Breast epithelium (tissue), 3 donors: Measurements from ENCODE around the gene FLNB.

ENCODE experiments used
- POLR2A ChIP-seq: fragments of 450-650 bp; IDR thresholded peaks from one replicate; pipeline ENCODE4 v1.6.1; 2016; ENCODE audit warnings: antibody characterized with exemption, mild to moderate bottlenecking, moderate library complexity
- POLR2AphosphoS5 ChIP-seq, 3 donors: sonication (generic); formaldehyde crosslinking; IDR thresholded peaks; one replicate each; pipeline ENCODE4 v1.6.1; 2017; ENCODE audit warnings: antibody characterized with exemption in 3 of 3
- TF ChIP-seq, protein P1 (sequence below), 3 donors: fragments of 450-650 bp; IDR thresholded peaks; one replicate each; pipeline ENCODE4 v1.5.1; 2016 to 2017; ENCODE audit warnings: antibody characterized with exemption in 3 of 3, mild to moderate bottlenecking in 3 of 3, moderate library complexity in 3 of 3

DNA sequence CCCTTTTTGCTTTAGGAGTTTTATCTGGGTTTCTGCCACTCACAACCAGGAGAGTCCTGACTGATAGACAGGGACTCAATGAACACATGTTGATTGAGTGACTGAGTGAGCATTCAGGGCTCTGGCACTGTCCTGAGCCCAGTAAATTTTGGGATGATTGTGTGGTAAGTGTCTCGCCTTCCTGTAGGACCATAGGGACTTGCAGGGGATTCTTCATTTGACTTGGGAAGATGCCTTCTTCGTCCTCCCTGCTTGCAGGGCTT, 22.3 kb upstream of the FLNB start:
- TF ChIP-seq, protein P1, sequence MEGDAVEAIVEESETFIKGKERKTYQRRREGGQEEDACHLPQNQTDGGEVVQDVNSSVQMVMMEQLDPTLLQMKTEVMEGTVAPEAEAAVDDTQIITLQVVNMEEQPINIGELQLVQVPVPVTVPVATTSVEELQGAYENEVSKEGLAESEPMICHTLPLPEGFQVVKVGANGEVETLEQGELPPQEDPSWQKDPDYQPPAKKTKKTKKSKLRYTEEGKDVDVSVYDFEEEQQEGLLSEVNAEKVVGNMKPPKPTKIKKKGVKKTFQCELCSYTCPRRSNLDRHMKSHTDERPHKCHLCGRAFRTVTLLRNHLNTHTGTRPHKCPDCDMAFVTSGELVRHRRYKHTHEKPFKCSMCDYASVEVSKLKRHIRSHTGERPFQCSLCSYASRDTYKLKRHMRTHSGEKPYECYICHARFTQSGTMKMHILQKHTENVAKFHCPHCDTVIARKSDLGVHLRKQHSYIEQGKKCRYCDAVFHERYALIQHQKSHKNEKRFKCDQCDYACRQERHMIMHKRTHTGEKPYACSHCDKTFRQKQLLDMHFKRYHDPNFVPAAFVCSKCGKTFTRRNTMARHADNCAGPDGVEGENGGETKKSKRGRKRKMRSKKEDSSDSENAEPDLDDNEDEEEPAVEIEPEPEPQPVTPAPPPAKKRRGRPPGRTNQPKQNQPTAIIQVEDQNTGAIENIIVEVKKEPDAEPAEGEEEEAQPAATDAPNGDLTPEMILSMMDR (IDR thresholded peaks at IDR 0.05), result no peak
- TF ChIP-seq POLR2A, result no peak
- TF ChIP-seq POLR2AphosphoS5 (IDR thresholded peaks at IDR 0.05), result no peak
